GM20000 (cell line): ENCODE results near the gene DCLRE1B.

Experiments used
- DNase-seq: peaks from one replicate; pipeline ENCODE4 v3.0.0; 2012; ENCODE audit warnings: low spot score
- CTCF ChIP-seq: IDR thresholded peaks from 2 replicates; pipeline ENCODE4 v1.5.1; 2012; ENCODE audit warnings: mild to moderate bottlenecking, control low read depth; ENCODE audit errors: extremely low read depth, missing control alignments

The DCLRE1B gene

GRCh38 chr1:113934006-113934405 lies 28.9 kb downstream of the DCLRE1B start:
- TF ChIP-seq CTCF: no peak
- no peak for DNase-seq

GRCh38 chr1:113934511-113935055 lies 29.5 kb downstream of the DCLRE1B start:
- TF ChIP-seq CTCF: no peak

GRCh38 chr1:113935176-113935575 lies 30.1 kb downstream of the DCLRE1B start:
- DNase-seq: no peak
- TF ChIP-seq CTCF: no peak

More at GRCh38 chr1:113934511-113935055, 29.5 kb downstream of the DCLRE1B start:
- DNase-seq: no peak

GRCh38 chr1:113935970-113936369 lies 30.8 kb downstream of the DCLRE1B start:
- no peak for TF ChIP-seq CTCF

GRCh38 chr1:113937146-113937545 lies 32.0 kb downstream of the DCLRE1B start:
- no peak for TF ChIP-seq CTCF
- no peak for DNase-seq

More at GRCh38 chr1:113935970-113936369, 30.8 kb downstream of the DCLRE1B start:
- no peak for DNase-seq

- no peak for TF ChIP-seq CTCF
- no peak for DNase-seq
Measured at GRCh38 chr1:113938192-113938591, 33.1 kb downstream of the DCLRE1B start.

- TF ChIP-seq CTCF: no peak
- peak; percentile 25 for DNase-seq
Measured at GRCh38 chr1:113940365-113941244, 35.5 kb downstream of the DCLRE1B start.
